ENCODE measurements around the gene TNPO1.
"Not testable (repeated sequence)": the region's sequence is repeated elsewhere in the genome, so short reads cannot be mapped to it uniquely, and the experiment has no call there.

The TNPO1 gene

DNA sequence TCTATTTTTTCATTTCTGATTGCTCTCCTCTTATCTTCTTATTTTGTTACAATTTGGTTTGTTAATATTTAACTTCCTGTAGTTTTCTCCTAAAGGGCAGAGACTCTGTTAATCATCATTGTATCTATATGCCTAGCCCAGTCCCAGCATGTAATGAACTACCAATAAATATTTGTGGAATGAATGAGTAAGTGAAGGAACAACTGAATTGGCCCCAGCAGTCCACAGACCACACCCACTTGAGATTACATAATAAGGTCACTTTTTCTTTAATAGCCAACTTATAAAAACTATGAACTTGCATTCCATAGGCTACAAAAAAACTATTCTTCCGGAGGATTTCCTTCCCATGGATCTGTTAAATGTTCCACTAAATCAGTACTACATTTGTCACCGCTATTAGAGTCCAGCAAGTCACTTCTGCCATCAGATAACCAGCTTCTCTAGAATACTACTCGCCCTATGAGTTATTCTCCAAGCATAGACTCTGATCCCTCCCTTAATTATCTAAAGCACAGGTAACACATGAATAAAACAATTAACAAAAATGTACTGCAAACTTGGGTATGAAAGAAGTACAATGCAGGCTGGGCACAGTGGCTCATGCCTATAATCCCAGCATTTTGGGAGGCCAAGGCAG is 27.5 kb upstream of the TNPO1 start:
- H3K18ac ChIP-seq (ENCODE audit: low read length) = no peak overlapping the region
- H3K9ac ChIP-seq (ENCODE audit: low read length) = no peak overlapping the region
- no peak overlapping the region for H3K4me3 ChIP-seq (ENCODE audit: low read depth, low read length)
- no peak overlapping the region for H2AFZ ChIP-seq (ENCODE audit: insufficient read depth, low read length, poor library complexity)
- H3K23ac ChIP-seq (ENCODE audit: low read length) = no peak overlapping the region
- H3K79me2 ChIP-seq (ENCODE audit: control insufficient read depth, insufficient read depth, low read length, poor library complexity) = no peaks in the 10 kb centered on the region
- WGBS (ENCODE audit: extremely low coverage, insufficient coverage, insufficient read length) = no CpG with 5 or more reads among the region's 3 CpGs
- no peaks in the 10 kb centered on the region for H3K36me3 ChIP-seq (ENCODE audit: control insufficient read depth in 1 of 2, insufficient read depth in 2 of 2, low read length in 2 of 2)
- no peak for DNase-seq
- H2AK5ac ChIP-seq (ENCODE audit: low read length) = no peak overlapping the region
- no peak overlapping the region for H4K91ac ChIP-seq (ENCODE audit: low read depth, low read length)
- no peaks in the 10 kb centered on the region for H3K27me3 ChIP-seq (ENCODE audit: insufficient read depth, low read length)
- H3K79me1 ChIP-seq (ENCODE audit: low read length) = no peaks in the 10 kb centered on the region
- H3K4me1 ChIP-seq (ENCODE audit: control insufficient read depth in 1 of 2, insufficient read depth in 2 of 2, low read length in 2 of 2) = no peaks in the 10 kb centered on the region
- no peak overlapping the region for H4K8ac ChIP-seq (ENCODE audit: low read depth, low read length)
- H3K9me3 ChIP-seq (ENCODE audit: insufficient read depth, low read depth, low read length) = no peaks in the 10 kb centered on the region
- no peak overlapping the region for H2BK5ac ChIP-seq (ENCODE audit: low read depth, low read length, poor library complexity)
- H2BK12ac ChIP-seq (ENCODE audit: low read length) = no peak overlapping the region
- H3K27ac ChIP-seq (ENCODE audit: low read depth, low read length) = no peak overlapping the region
- H3K4ac ChIP-seq (ENCODE audit: low read depth, low read length) = no peak overlapping the region
- no peak overlapping the region for H2BK120ac ChIP-seq (ENCODE audit: insufficient read depth, low read length, poor library complexity)
- H3K4me2 ChIP-seq (ENCODE audit: low read length) = no peak overlapping the region
- no peak overlapping the region for H3K14ac ChIP-seq (ENCODE audit: low read length)
- H4K12ac ChIP-seq (ENCODE audit: low read depth, low read length) = no peak overlapping the region

DNA sequence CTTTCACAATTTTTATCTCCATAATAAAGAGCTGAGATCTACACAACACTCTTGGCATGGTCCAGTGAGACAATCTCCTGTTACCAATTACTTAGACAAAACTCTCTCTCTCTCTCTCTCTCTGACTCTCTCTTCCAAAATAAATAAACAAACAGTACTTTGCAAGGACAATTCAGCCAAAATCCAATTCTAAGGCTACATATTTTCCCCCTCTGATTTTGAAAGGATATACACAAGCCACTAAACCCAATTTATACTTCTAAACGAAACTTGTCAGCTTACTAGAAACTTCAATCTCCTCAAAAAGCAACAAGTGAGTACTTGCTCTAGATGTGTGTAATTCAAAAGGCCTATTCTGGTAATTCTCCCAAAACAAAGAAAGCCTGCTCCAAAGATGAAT is 26.3 kb upstream of the TNPO1 start:
- no peak overlapping the region for H4K91ac ChIP-seq (ENCODE audit: low read depth, low read length)
- no peaks in the 10 kb centered on the region for H3K27me3 ChIP-seq (ENCODE audit: insufficient read depth, low read length)
- WGBS (ENCODE audit: extremely low coverage, insufficient coverage, insufficient read length) = no CpG with 5 or more reads among the region's 1 CpG
- no peak overlapping the region for H3K14ac ChIP-seq (ENCODE audit: low read length)
- H3K18ac ChIP-seq (ENCODE audit: low read length) = no peak overlapping the region
- no peak overlapping the region for H2AFZ ChIP-seq (ENCODE audit: insufficient read depth, low read length, poor library complexity)
- no peak overlapping the region for H3K4ac ChIP-seq (ENCODE audit: low read depth, low read length)
- no peak for DNase-seq
- H3K9me3 ChIP-seq (ENCODE audit: insufficient read depth, low read depth, low read length) = no peaks in the 10 kb centered on the region
- H3K27ac ChIP-seq (ENCODE audit: low read depth, low read length) = no peak overlapping the region
- H3K23ac ChIP-seq (ENCODE audit: low read length) = no peak overlapping the region
- H2BK120ac ChIP-seq (ENCODE audit: insufficient read depth, low read length, poor library complexity) = no peak overlapping the region
- no peak overlapping the region for H4K12ac ChIP-seq (ENCODE audit: low read depth, low read length)
- H4K8ac ChIP-seq (ENCODE audit: low read depth, low read length) = no peak overlapping the region
- no peak overlapping the region for H2BK12ac ChIP-seq (ENCODE audit: low read length)
- H3K9ac ChIP-seq (ENCODE audit: low read length) = no peak overlapping the region
- no peaks in the 10 kb centered on the region for H3K36me3 ChIP-seq (ENCODE audit: control insufficient read depth in 1 of 2, insufficient read depth in 2 of 2, low read length in 2 of 2)
- no peaks in the 10 kb centered on the region for H3K79me2 ChIP-seq (ENCODE audit: control insufficient read depth, insufficient read depth, low read length, poor library complexity)
- H3K79me1 ChIP-seq (ENCODE audit: low read length) = no peaks in the 10 kb centered on the region
- no peaks in the 10 kb centered on the region for H3K4me1 ChIP-seq (ENCODE audit: control insufficient read depth in 1 of 2, insufficient read depth in 2 of 2, low read length in 2 of 2)
- H2BK5ac ChIP-seq (ENCODE audit: low read depth, low read length, poor library complexity) = no peak overlapping the region
- no peak overlapping the region for H3K4me2 ChIP-seq (ENCODE audit: low read length)
- no peak overlapping the region for H2AK5ac ChIP-seq (ENCODE audit: low read length)
- H3K4me3 ChIP-seq (ENCODE audit: low read depth, low read length) = no peak overlapping the region

DNA sequence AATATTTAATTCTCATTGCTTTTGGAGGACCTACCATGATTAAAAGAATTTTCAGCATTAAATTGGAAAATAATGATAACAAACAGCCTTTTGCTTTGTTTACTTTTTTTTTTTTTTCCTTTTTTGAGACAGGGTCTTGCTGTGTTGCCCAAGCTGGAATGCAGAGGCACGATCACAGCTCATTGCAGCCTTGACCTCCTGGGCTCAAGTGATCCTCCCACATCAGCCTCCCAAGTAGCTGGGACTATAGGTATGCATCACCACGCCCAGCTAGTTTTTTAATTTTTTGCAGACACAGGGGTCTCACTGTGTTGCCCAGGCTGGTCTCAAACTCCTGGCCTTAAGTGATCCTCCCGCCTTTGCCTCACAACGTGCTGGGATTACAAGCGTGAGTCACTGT is 23.8 kb upstream of the TNPO1 start:
- H3K36me3 ChIP-seq (ENCODE audit: control insufficient read depth in 1 of 2, insufficient read depth in 2 of 2, low read length in 2 of 2); H4K12ac ChIP-seq (ENCODE audit: low read depth, low read length); H3K18ac ChIP-seq (ENCODE audit: low read length); H2BK12ac ChIP-seq (ENCODE audit: low read length); H3K4me2 ChIP-seq (ENCODE audit: low read length); H3K4me1 ChIP-seq (ENCODE audit: control insufficient read depth in 1 of 2, insufficient read depth in 2 of 2, low read length in 2 of 2); H3K79me1 ChIP-seq (ENCODE audit: low read length); H3K27ac ChIP-seq (ENCODE audit: low read depth, low read length); H3K4me3 ChIP-seq (ENCODE audit: low read depth, low read length); H3K23ac ChIP-seq (ENCODE audit: low read length); H3K9me3 ChIP-seq (ENCODE audit: insufficient read depth, low read depth, low read length); H4K8ac ChIP-seq (ENCODE audit: low read depth, low read length); H3K79me2 ChIP-seq (ENCODE audit: control insufficient read depth, insufficient read depth, low read length, poor library complexity); H2BK5ac ChIP-seq (ENCODE audit: low read depth, low read length, poor library complexity); H3K14ac ChIP-seq (ENCODE audit: low read length); H3K27me3 ChIP-seq (ENCODE audit: insufficient read depth, low read length); H3K9ac ChIP-seq (ENCODE audit: low read length); DNase-seq; H2AFZ ChIP-seq (ENCODE audit: insufficient read depth, low read length, poor library complexity); H2AK5ac ChIP-seq (ENCODE audit: low read length); H3K4ac ChIP-seq (ENCODE audit: low read depth, low read length); H2BK120ac ChIP-seq (ENCODE audit: insufficient read depth, low read length, poor library complexity); H4K91ac ChIP-seq (ENCODE audit: low read depth, low read length): not testable (repeated sequence)
- no CpG with 5 or more reads among the region's 5 CpGs for WGBS (ENCODE audit: extremely low coverage, insufficient coverage, insufficient read length)

DNA sequence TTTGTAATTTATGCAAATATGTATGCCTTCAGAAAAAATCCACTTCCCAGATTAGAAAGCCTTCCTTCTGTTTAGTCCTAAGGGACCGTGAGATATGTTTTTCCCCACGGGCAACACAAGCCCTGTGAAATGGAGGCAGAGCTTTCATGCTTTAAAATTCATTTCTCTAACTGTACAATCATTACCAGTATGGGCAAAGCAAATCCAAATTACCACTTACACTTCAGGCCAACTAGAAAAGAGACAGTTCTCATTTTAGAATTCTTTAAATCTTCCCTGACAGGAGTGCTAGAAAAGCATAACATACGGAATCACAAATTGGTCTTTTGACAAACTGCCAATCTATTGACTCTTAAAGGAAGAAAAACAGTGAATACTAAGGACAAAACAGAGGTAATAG is 20.5 kb upstream of the TNPO1 start:
- Histone ChIP-seq H2BK120ac (ENCODE audit: insufficient read depth, low read length, poor library complexity) (no peak overlapping the region), H2AFZ (ENCODE audit: insufficient read depth, low read length, poor library complexity) (no peak overlapping the region), H2BK5ac (ENCODE audit: low read depth, low read length, poor library complexity) (no peak overlapping the region), H3K9me3 (ENCODE audit: insufficient read depth, low read depth, low read length) (no peaks in the 10 kb centered on the region), H3K4me3 (ENCODE audit: low read depth, low read length) (no peak overlapping the region), H3K27me3 (ENCODE audit: insufficient read depth, low read length) (no peaks in the 10 kb centered on the region), H3K9ac (ENCODE audit: low read length) (no peak overlapping the region), H3K79me2 (ENCODE audit: control insufficient read depth, insufficient read depth, low read length, poor library complexity) (no peaks in the 10 kb centered on the region), H4K12ac (ENCODE audit: low read depth, low read length) (no peak overlapping the region), H3K4ac (ENCODE audit: low read depth, low read length) (no peak overlapping the region), H3K23ac (ENCODE audit: low read length) (no peak overlapping the region), H4K91ac (ENCODE audit: low read depth, low read length) (no peak overlapping the region), H3K79me1 (ENCODE audit: low read length) (no peaks in the 10 kb centered on the region), H2BK12ac (ENCODE audit: low read length) (no peak overlapping the region), H3K4me1 (ENCODE audit: control insufficient read depth in 1 of 2, insufficient read depth in 2 of 2, low read length in 2 of 2) (no peaks in the 10 kb centered on the region), H3K14ac (ENCODE audit: low read length) (no peak overlapping the region), H3K27ac (ENCODE audit: low read depth, low read length) (no peak overlapping the region), H3K36me3 (ENCODE audit: control insufficient read depth in 1 of 2, insufficient read depth in 2 of 2, low read length in 2 of 2) (no peaks in the 10 kb centered on the region), H2AK5ac (ENCODE audit: low read length) (no peak overlapping the region), H3K18ac (ENCODE audit: low read length) (no peak overlapping the region), H3K4me2 (ENCODE audit: low read length) (no peak overlapping the region), H4K8ac (ENCODE audit: low read depth, low read length) (no peak overlapping the region)
- no CpG with 5 or more reads among the region's 3 CpGs for WGBS (ENCODE audit: extremely low coverage, insufficient coverage, insufficient read length)
- DNase-seq = no peak
